ENCODE measurements around the gene ARAP3. TPM values are rescaled to one million over a fixed set of nuclear protein-coding genes. Genes with fewer than 3 reads are reported as not detected.

ARAP3 gene
- total and polyA plus RNA-seq, 2 donors (not counting 3 experiments of a cell fraction or from before 2014, with no cell fraction given) = 60.6 to 136 TPM

GRCh38 chr5:141685591-141685990 is 3.6 kb upstream of the ARAP3 start:
- Histone ChIP-seq H3K4me2 (ENCODE audit: insufficient read depth, low read length) (no peak overlapping the region), H4K20me1 (replicated peaks; ENCODE audit: control insufficient read depth, extremely low read depth, insufficient read depth, low read length) (no peaks in the 10 kb centered on the region), H3K9ac (replicated peaks; ENCODE audit: extremely low read depth, insufficient read depth, low read length) (no peak overlapping the region), H3K4me3 (replicated peaks in 1 of 3; ENCODE audit: insufficient read depth in 1 of 3, low read depth in 1 of 3, low read length in 3 of 3) (no peak overlapping the region), H3K79me2 (ENCODE audit: control insufficient read depth, insufficient read depth, low read length) (peaks cover under 1% of the 10 kb centered on the region), H3K9me1 (replicated peaks; ENCODE audit: control insufficient read depth, extremely low read depth, insufficient read depth, low read length) (no peaks in the 10 kb centered on the region), H3K4me1 (ENCODE audit: control insufficient read depth, extremely low read depth, insufficient read depth, low read length) (peaks cover 33% of the 10 kb centered on the region), H3K27ac (ENCODE audit: insufficient read depth, low read depth, low read length) (no peak overlapping the region), H3K9me3 (replicated peaks; ENCODE audit: control insufficient read depth, insufficient read depth, low read length) (no peaks in the 10 kb centered on the region), H2AFZ (ENCODE audit: low read depth, low read length) (no peak overlapping the region), H3K36me3 (ENCODE audit: control insufficient read depth in 2 of 2, extremely low read depth in 1 of 2, insufficient read depth in 2 of 2, low read length in 2 of 2) (no peaks in the 10 kb centered on the region), H3K27me3 (ENCODE audit: control insufficient read depth in 2 of 2, insufficient read depth in 2 of 2, low read length in 2 of 2) (no peaks in the 10 kb centered on the region)
- BruUV-seq (replicated peaks) = no TSS peak
- ChIA-PET POLR2A (no interaction called here), CTCF (interaction anchor here (1.6 to 2.8 kb wide), 2 partner anchors 20 to 275 kb away, joined by 4 to 8 read pairs; no protein-coding TSS in a partner anchor)
- DNase-seq (ENCODE audit: low read depth, low spot score) (no peak), FAIRE-seq (peak; percentile 26)
- dilution Hi-C loops (cut with MboI; ENCODE audit: extremely low pct_ligation_motif_present, low sequenced_read_pairs) (no loop called here), intact Hi-C loops (cut with micrococcal nuclease) (no loop called here)
- TF ChIP-seq POLR2AphosphoS5 (IDR thresholded peaks at IDR 0.05; ENCODE audit: insufficient read depth, low read depth, low read length) (no peak), GATA2 (IDR thresholded peaks at IDR 0.05; ENCODE audit: insufficient read depth, insufficient read length, low read depth, low read length) (no peak), EZH2 (IDR thresholded peaks at IDR 0.05; ENCODE audit: borderline replicate concordance, low read depth, low read length, severe bottlenecking) (no peak), CTCF (IDR thresholded peaks at IDR 0.05; ENCODE audit: extremely low read depth in 1 of 2, insufficient read depth in 1 of 2, low read depth in 1 of 2, low read length in 2 of 2) (no peak), MYC (IDR thresholded peaks at IDR 0.05; ENCODE audit: low read depth, low read length) (no peak), MAX (IDR thresholded peaks at IDR 0.05; ENCODE audit: insufficient read depth, insufficient read length) (no peak), JUN (IDR thresholded peaks at IDR 0.05; ENCODE audit: borderline replicate concordance, insufficient read depth, insufficient read length, low read depth) (no peak), POLR2A (IDR thresholded peaks at IDR 0.05; ENCODE audit: low read depth, low read length) (no peak), FOS (IDR thresholded peaks at IDR 0.05; ENCODE audit: borderline replicate concordance, insufficient read depth, low read length) (no peak)

Measured in endothelial cell of umbilical vein (primary cell).